GM18511 (cell line): ENCODE data around the gene CCDC71L.
"Not testable (repeated sequence)": the region's sequence is repeated elsewhere in the genome, so short reads cannot be mapped to it uniquely, and the experiment has no call there.

ENCODE experiments used
- ATAC-seq: cut with Tn5 transposase; IDR thresholded peaks from one replicate; pipeline ENCODE4 v1.9.1; 2021; ENCODE audit warnings: mild to moderate bottlenecking, moderate library complexity; ENCODE audit not compliant: unreplicated experiment

CCDC71L gene

DNA sequence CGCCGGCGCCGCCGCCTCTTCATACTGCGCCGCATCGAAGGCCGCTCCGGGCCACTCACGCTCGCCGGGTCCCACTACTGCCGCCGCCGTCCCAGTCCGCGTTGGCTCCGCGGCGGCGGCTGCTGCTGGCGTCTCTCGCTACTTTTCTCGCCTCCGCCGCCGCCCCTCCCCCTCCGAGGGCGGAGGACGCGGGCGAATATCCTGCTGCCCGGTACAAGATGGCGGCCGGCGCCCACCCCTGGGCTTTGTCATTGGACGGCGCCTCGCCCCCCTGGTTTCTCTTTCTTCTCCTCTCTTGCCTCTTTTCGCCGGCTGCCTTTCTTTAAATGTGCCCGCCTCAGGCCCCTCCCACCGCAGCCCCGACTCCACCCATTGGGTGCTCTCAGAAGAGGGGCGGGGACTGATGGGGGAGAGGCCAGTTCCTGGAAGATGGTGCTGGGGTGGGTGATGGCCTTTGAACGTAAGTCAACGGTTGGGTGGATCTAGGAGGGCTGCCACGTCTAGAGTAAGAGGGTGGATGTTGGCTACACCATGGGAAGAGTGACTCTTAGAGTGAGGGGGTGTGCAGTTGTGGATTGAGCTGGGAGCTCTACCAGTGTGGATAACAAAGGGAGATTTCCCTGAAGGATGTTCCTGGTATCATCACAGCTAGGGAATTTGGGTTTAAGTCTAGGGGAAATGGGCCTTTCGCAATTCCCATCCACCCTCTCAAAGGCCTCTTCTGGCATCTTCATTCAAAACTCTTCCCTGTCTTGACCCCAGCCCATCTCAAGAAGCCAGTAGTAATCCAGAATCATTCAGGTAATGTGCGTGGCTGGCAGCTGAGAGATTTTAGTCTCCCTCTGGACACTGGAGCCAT lies at the start of gene CCDC71L:
Gene CCDC71L, minus strand, starts transcription at position 297 of the 859 bp plus-strand sequence. Its CDS starts 262 bp downstream, at position 35.
- peak; percentile 78 for ATAC-seq

GRCh38 chr7:106709604-106710003 lies 48.6 kb upstream of the CCDC71L start:
- not testable (repeated sequence) for ATAC-seq

DNA sequence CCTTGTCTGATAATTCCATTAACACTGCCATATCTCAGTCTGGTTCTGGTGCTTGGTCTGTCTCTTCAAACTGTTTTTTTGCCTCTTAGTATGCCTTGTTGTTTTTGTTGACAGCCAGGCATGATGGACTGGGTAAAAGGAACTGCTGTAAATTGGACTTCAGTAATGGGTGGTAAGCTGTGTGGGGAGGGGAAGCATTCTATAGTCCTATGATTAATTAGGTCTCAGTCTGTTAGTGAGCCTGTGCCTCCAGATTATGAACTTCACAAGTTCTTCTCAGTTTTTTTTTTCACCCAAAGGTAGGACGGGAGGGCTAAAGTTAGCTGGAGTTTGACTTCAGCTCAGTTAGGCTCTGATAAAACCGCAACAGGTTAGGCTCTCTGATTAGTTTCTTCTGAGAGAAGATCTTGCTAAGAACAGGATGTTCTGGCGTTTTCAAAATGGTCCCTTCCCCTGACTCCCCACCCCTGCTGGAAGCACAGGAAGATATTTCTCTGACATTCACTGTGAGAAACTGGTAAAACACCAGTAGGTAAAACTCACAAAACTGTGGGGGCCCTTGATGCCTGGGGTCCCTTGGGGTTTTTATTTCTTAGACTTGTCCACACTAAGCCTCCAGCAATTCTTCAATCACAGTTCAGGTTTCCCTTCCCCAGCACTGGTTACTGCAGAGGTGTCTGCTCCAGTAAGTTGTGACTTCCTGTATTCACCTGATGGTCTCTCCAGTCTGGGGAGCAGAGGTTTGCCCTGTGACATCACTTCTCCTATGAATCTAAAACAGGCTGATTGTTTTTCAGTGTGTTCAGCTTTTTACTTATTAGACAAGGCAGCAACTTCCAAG lies 43.3 kb upstream of the CCDC71L start:
- ATAC-seq: no peak

DNA sequence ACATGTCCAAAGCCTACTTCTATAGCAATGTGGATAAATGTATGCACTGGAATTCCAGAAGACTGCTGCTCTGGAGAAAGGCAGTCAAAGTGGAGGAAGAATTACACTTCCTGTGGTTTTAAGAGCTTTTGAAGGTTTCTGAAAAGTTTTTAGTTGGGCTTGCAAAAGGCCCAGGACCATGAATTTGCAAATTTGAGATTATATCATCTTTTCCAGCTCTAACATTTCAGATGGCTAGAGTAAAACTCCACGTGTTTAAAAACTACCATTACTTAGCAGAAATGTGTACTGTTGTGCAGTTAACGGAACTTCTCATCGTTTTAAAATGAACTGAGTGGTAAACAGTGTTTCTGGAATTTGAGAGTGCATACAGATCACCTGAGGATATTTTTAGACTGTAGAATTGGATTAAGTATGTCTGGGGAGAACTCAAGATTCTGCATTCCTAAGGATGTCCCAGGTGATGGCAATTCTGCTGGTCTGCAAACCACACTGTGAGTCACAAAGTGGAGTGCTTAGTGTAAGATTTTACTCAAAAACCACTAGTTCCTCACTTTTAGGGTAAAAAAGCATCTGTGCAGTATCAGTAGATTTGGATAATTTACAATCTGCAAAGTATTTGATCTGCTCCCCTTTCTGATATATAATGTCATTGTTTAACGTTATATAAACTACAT lies 32.9 kb upstream of the CCDC71L start:
- no peak for ATAC-seq

- ATAC-seq: no peak
These were observed 31.6 kb upstream of the CCDC71L start for GRCh38 chr7:106692450-106693051.

GRCh38 chr7:106688161-106688560 lies 27.2 kb upstream of the CCDC71L start:
- ATAC-seq: not testable (repeated sequence)

GRCh38 chr7:106683941-106684340 lies 23.0 kb upstream of the CCDC71L start:
- no peak for ATAC-seq

GRCh38 chr7:106681815-106682495 lies 21.0 kb upstream of the CCDC71L start:
- ATAC-seq: no peak

- peak; percentile 77 for ATAC-seq
These were observed 18.4 kb upstream of the CCDC71L start for GRCh38 chr7:106679153-106679931.

- ATAC-seq: no peak
These were observed 17.8 kb upstream of the CCDC71L start for GRCh38 chr7:106678795-106679152.

DNA sequence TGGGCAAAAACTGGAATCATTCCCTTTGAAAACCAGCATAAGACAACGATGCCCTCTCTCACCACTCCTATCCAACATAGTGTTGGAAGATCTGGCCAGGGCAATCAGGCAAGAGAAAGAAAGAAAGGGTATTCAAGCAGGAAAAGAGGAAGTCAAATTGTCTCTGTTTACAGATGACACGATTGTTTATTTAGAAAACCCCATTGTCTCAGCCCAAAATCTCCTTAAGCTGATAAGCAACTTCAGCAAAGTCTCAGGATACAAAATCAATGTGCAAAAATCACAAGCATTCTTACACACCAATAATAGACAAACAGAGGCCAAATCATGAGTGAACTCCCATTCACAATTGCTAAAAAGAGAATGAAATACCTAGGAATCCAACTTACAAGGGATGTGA lies 15.5 kb upstream of the CCDC71L start:
- ATAC-seq: not testable (repeated sequence)

DNA sequence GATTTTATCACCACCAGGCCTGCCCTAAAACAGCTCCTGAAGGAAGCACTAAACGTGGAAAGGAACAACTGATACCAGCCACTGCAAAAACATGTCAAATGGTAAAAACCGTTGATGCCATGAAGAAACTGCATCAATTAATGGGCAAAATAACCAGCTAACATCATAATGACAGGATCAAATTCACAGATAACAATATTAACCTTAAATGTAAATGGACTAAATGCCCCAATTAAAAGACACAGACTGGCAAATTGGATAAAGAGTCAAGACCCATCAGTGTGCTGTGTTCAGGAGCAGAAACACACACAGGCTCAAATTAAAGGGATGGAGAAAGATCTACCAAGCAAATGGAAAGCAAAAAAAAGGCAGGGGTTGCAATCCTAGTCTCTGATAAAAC lies 12.7 kb upstream of the CCDC71L start:
- not testable (repeated sequence) for ATAC-seq

GRCh38 chr7:106671930-106672329 lies 11.0 kb upstream of the CCDC71L start:
- ATAC-seq: not testable (repeated sequence)

GRCh38 chr7:106671160-106671559 lies 10.2 kb upstream of the CCDC71L start:
- ATAC-seq: no peak

- ATAC-seq: no peak
These were observed 8.0 kb upstream of the CCDC71L start for GRCh38 chr7:106668861-106669524.

DNA sequence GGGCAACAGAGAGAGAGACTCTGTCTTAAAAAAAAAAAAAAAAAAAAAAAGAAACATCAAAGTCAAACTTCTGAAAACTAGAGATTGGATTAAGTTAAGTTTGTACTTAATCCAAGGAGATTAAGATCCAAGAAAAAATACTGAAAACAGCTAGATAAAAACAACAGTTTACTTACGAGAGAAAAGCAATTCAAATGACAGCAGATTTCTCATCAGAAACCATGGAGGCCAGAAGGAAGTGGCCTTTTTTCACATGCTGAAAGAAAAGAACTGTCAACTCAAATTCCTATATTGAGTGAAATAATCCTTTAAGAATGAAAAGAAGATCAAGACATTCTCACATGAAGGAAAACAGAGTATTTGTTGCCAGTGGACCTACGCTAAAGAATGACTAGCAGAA lies 5.4 kb upstream of the CCDC71L start:
- ATAC-seq: no peak

- no peak for ATAC-seq
These were observed 3.4 kb upstream of the CCDC71L start for GRCh38 chr7:106664343-106664742.

DNA sequence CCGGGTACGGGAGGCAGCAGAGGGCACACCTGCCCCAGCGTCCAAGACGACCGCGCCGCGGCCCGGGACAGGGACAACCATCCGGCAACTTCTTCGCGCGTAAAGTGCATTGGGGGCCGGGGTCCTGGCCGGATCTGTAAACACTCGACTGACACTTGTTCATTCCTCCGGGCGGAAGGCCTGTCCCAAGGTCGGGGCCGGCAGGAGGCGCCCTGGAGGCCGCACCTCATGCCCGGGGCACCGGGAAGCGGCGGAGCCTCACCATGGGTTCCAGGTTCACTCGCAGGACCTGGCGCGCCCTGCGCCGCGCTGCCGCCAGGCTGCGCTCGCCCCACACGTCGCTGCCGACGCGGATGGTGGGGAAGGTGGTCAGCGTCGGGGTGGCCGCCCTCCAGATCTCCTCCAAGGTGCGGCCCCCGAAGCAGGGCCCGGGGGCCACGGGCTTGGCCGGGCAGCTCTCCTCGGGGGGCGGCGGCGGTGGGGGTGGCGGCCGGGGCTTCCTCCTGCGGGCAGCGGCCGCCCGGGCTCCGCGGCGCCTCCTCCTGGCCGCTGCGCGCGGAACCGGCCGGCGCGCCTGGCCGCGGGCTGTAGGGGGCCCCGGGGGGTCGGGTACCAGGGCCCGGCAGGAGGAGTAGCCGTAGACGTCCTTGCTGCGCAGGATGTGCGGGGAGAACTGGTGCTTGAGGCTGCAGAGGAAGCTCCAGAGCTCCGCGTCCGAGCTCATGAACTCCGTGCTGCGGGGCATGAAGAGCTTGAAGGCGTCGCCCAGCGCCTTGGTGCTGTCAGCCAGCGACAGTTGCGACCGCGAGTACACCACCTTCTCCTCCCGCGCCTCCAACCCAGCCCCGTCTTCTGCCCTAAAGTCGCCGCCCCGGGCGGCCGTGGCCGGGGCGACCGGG lies 746 bp downstream of the CCDC71L start:
- ATAC-seq: peak; percentile 68
